Inflammatory macrophage treated with lipopolysaccharide for 1 hour (primary cell): Measurements from ENCODE around the gene NLGN3.
"Not testable (repeated sequence)": the region's sequence is repeated elsewhere in the genome, so short reads cannot be mapped to it uniquely, and the experiment has no call there.

ENCODE experiments used
- DNase-seq, 2 donors: peaks; one replicate each; pipeline ENCODE4 v3.0.0-alpha.2; 2020 to 2022

NLGN3 gene

DNA sequence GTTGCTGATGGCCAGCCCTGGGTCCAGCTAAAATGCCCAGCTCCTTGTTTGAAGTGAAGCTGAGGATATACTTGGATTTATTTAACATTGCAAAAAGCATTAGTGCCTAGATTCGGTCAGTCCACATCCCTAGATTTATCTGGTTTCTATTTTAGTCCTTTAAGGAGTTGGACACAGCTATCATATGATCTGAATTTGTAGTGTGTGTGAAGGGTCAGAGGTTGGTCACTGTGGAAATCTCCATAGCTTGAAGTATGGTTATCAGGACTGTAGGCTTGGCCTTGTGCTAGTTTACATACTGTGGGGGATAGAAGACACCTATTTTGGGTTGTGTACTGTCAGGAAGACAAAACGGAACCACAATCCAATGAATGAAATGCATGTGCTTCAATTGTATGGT is 28.8 kb downstream of the NLGN3 start:
- DNase-seq, result no peak

DNA sequence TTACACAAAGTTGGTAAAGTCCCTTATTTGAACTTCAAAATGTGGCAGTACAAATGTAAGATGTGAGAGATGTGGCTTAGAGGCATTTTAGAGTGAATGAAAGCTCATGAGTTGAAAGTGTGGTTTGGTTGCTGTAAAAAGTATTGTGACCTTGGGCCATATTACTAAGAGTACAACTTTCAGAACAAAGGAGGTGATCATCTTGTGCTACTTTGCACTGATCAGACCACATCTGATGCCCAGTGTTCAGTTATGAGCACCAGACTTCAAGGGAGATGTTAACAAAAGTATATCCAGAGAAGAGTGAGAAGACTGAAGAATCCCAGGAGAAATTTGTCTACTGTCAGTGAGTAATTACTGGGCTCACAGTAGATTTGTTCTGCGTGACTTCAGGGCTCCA is 30.2 kb downstream of the NLGN3 start:
- DNase-seq, result no peak

DNA sequence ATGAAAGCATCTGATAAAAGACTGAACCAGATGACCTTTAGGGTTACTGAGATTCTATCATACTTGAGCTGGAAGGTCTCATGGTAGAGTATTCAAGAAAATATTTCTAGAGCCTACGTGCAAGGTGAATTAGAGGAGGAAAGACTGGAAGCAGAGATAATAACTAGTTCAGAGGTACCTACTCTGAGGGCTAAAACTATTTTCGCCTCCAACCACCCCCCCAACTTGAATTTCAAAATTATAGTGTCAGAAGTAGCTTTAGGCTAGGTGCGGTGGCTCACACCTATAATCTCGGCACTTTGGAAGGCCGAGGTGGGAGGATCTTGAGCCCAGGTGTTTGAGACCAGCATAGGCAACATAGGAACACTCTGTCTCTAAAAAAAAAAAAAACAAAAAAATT is 30.9 kb downstream of the NLGN3 start:
- DNase-seq, result no peak

DNA sequence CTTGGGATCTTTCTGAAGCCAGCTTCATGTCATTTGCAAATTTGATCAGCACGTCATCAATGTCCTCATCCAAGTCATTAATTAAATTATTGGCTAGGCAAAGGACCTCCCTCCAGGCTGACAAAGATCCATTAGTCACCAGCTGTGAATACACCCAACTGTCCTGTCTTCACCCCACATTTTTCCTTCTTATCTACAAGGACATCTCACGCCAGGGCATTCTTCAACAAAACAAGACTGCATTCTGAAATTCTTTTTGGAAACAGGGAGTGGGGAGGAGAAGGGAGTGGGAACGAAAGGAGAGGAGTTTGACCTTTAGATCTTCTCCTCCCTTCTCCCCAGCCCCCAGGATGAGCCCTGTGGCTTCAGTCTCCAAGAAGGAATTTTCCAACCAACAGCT is 32.7 kb downstream of the NLGN3 start:
- DNase-seq, result no peak

DNA sequence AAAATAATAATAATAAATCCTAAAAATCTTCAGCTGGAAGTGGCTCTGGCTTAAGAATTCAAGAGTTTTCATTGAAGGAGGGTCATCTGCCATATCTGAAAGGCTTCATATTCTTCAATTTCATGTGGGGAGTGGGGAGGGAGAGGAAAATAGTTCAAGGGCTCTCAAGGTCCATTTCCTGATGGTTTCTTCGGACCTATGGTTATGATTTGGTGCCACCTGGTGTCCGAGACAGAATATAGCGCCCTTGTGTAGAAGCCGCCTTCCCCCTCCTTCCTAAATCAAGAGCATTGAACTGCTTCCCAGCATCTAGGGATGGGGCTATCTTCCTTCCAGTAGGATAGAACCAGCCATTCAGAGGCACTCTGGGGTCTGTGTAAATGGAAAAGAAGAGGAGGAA is 34.3 kb downstream of the NLGN3 start:
- DNase-seq, result peak in 1 of 2 donors; percentile 64

DNA sequence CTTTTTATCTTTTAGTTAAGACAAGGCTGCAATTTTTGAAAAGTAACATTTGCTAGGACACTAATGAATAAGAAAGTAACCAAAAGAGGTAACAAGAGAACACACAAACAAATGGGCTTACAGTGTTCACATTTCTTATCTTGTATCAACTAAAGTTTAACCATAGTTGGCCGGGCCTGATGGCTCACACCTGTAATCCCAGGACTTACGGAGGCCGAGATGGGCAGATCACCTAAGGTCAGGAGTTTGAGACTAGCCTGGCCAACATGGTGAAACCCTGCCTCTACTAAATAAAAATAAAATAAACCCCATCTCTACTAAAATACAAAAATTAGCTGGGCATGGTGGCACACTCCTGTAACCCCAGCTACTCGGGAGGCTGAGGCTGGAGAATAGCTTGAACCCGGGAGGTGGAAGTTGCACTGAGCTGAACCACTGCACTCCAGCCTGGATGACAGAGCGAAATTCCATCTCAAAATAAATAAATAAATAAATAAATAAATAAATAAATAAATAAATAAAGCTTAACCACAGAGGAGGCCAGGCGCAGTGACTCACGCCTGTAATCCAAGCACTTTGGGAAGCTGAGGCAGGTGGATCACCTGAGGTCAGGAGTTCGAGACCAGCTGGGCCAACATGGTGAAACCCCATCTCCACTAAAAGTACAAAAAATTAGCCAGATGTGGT is 36.1 kb downstream of the NLGN3 start:
- DNase-seq, result not testable (repeated sequence)

- peak in 1 of 2 donors; percentile 10 for DNase-seq
Measured at GRCh38 chrX:71181558-71181909, 36.9 kb downstream of the NLGN3 start.

- peak; percentile 88 to 94 for DNase-seq
Measured at GRCh38 chrX:71181910-71182799, 37.5 kb downstream of the NLGN3 start.

DNA sequence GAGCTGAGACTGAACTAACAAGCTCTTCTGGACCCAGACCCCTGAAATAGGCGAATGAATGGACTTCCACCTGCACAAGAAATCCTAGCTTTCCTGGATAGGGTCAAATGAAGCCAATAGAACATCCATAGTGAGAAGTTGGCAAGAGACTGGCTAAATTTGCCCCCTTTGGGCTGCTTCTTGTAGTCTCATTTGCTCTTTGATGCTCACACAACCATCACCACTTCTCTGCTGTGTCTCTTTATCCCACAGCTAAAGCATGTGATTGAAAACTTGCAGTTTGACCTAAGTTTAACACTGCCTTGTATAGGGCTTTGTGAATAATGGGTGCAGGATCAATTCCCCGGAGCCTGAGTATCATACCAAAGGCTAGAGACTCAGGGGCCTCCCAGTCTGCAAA is 38.2 kb downstream of the NLGN3 start:
- no peak for DNase-seq

DNA sequence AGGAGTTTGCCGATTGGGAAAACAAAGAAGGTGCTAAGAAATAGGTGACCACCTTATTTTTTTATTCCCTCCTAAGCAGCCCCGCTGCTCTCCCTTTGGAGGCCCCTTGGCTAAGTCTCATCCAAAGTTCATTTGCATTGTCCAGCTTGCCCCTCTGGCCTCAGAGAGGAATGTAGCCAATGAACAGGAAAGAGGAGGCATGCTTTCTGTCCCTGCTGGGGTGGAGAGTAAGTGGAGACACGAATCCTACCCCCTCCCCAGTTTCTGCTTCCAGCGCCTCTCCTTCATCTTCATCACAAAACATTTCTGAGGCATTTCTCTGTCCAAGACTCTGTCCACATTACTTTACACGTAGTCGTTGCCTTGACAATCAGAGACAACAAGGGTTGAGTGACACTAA is 38.7 kb downstream of the NLGN3 start:
- DNase-seq, result no peak

DNA sequence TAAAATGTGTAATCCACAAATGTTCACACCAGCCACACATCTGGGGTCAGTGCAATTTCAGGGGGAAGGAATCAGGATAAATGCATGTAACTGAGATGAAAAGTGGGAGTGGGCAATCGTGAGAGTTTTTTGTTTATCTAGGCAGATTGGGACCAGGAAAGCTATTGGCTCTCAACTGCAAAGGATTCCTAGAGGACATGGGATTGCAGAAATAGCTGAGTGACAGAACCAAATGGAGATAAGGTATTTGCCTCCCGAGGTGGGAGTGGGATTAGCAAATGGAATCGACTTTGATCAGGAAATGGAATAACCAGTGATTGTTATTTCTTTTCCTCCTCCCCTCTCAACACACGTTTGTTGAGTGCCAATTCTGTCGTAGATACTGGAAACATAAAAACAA is 39.5 kb downstream of the NLGN3 start:
- DNase-seq, result no peak

DNA sequence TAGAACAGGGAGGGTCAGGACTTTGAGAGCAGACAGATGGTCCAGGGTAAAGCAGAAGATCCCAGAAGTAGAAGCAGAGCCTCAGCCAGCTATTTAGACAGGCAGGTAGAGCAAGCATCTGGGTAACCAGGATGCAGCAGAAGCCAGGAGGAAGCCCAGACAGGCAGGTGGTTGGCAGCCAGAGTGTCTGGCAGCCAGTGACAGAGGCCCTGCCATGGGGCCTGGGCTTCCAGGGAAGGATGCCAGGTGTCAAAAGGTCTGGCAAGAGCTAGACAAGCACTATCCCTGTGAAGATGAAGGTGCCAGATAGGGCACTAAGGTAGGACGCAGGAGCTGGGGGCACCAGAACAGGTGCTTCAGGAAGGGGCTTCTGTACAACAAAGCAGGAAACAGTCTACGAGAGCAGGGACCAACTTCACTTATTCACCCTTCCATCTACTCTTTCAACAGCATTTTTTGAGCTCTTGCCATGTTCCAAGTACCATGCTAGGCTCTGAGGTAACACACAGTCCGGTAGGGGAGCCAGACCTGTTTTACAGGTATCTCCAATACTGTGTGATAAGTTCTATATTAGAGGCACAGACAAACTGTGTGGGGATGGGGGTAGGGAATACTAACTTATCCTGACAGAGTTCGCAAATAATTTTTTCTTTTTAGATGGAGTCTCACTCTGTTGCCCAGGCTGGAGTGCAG is 40.3 kb downstream of the NLGN3 start:
- no peak for DNase-seq

DNA sequence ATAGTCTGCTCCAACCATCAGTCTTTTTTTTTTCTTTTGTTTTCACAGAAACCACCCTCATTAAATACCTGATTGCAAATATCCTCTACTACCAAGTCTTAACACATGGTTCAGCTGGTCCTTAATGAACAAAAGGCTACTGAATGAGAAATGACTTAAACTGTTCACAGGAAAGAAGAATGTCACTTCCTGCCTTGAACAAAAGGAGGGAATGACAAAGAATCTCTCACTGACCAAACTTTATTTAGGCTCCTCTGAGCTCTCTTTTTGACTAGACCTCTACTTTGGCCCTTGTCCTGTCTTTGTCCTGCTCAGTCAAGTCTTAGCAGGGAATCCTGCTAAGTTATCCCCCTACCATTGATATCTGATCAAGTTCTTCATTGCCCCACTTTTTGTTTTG is 46.6 kb downstream of the NLGN3 start:
- no peak for DNase-seq

DNA sequence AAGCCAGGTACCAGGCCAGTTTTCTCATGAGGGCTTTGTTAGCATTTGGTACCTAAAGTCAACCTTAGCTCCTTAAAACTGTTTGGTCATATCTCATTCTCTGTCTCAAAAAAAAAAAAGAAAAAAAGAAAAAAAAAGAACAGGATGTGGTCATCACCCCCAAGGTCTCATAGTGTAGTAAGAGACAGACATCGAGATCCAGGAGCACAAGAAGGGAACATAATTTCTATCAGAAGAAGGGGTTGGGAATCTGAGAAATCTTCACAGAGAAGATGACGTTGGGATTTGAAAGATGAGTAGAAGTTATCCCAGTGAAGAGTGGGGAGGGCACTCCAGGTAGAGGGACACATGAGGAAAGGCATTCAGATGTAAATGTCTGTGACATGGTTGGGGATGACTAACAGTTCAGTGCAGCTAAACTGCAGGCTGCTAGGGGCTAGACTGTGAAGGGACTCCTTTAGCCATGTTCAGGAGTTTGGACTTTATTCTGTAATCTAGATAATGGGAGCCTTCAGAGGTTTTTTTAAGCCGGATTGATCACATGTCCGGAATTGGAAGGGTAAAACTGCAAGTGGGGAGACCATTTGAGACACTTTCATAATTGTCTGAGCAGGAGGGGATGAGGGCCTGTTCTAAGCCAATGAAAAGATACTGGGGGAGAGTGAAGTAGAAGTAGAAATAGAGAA is 51.5 kb downstream of the NLGN3 start:
- no peak for DNase-seq

GRCh38 chrX:71198066-71198465 is 53.4 kb downstream of the NLGN3 start:
- peak; percentile 46 to 49 for DNase-seq

- DNase-seq, result no peak
Measured at GRCh38 chrX:71199252-71200008, 54.8 kb downstream of the NLGN3 start.

- no peak for DNase-seq
Measured at GRCh38 chrX:71210816-71211215, 66.2 kb downstream of the NLGN3 start.

GRCh38 chrX:71212536-71212935 is 67.9 kb downstream of the NLGN3 start:
- DNase-seq, result no peak

GRCh38 chrX:71214152-71214551 is 69.5 kb downstream of the NLGN3 start:
- DNase-seq, result no peak

DNA sequence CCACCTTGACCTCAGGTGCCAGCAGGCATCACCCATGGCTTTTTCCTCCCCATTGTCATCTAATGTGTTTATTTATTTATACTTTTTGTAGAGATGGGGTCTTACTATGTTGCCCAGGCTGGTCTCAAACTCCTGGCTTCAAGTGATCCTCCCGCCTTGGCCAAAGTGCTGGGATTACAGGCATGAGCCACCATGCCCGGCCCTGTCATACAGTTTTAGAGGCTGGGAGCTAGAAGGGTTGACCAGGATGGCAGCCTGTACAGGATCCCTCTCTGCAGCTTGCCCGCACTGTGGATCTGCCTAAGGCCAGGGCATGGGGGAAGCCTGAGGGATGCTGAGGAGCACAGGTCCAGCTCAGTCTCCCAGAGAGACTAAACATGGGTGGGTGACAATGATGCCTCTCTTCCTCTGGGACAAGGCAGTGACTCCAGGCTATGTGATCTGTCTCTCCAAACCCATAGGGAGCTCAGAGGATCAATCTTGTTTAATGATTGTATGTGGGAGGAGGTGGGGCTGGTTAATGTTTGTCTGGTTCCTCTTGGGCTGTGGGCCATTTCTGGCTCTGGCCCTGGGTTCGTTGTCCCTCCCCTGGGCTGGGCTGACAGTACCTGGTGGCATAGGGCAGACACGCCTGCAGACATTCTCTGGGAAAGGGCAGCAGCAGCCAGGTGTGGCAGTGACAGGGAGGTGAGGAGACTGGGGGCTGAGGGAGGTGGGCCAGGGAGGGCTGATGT is 70.1 kb downstream of the NLGN3 start:
- no peak for DNase-seq

- no peak for DNase-seq
Measured at GRCh38 chrX:71215338-71215912, 70.8 kb downstream of the NLGN3 start.
